HCT116 (cell line): Measurements from ENCODE around the gene PPM1A. TPM values are rescaled to one million over a fixed set of nuclear protein-coding genes. Genes with fewer than 3 reads are reported as not detected.

Experiments
- ATAC-seq: fragments of 200-7000 bp; cut with Tn5 transposase; 2 replicates; pipeline ENCODE4 v1.9.1; 2020; ENCODE audit warnings: mild to moderate bottlenecking, moderate library complexity
- BruUV-seq: library from RNA; stranded (reverse); fragments of 400-500 nt; replicated peaks from 2 replicates; lab custom pipeline; 2021; lab: Mats Ljungman, UMichigan
- CTCF ChIA-PET: fragments of 300-600 bp; sonication (Branson Sonifier 250); formaldehyde crosslinking; loops from one replicate; lab custom pipeline; 2021; ENCODE audit warnings: antibody characterized with exemption; lab: Charles Lee
- POLR2A ChIA-PET: fragments of 300-600, 350-600 bp; sonication (Branson Sonifier 250); formaldehyde crosslinking; loops from one replicate; lab custom pipeline; 2021; ENCODE audit warnings: antibody characterized with exemption; lab: Charles Lee
- RAD21 ChIA-PET, 2 experiments: fragments of 300-600 bp; sonication (Branson Sonifier 250); formaldehyde crosslinking; loops; one replicate each; lab custom pipeline; 2023; ENCODE audit warnings: low total read pairs in 2 of 2; ENCODE audit not compliant: uncharacterized antibody in 2 of 2, unreplicated experiment in 2 of 2, low non-redundant PET in 1 of 2; lab: Charles Lee
- DNase-seq: peaks from one replicate; pipeline ENCODE4 v3.0.0-alpha.2; 2010; ENCODE audit warnings: low read depth, low spot score
- H2AFZ ChIP-seq: fragments of 200-600 bp; shearing (Covaris generic), sonication (generic); 2 replicates; pipeline ENCODE4 v1.6.1; 2017; ENCODE audit warnings: low read depth, mixed run types, mixed read lengths, antibody characterized with exemption, low read length; ENCODE audit not compliant: poor library complexity, severe bottlenecking
- H3K27ac ChIP-seq: 2 replicates; pipeline ENCODE4 v1.5.1; 2012; ENCODE audit warnings: low read depth, low read length
- H3K27me3 ChIP-seq: fragments of 200-600 bp; sonication (generic); 2 replicates; pipeline ENCODE4 v1.6.1; 2016; ENCODE audit warnings: mixed run types, low read length, mixed read lengths; ENCODE audit not compliant: insufficient read depth
- H3K36me3 ChIP-seq, 2 experiments: fragments of 200-500 bp in 1 of 2; fragments of 200-600 bp in 1 of 2; sonication (Bioruptor generic) in 1 of 2; sonication (generic) in 1 of 2; 2 replicates each; pipeline versions ENCODE4 v1.5.1 to v1.6.1; 2014 to 2016; ENCODE audit warnings: low read length in 2 of 2, inconsistent platforms in 1 of 2, mixed read lengths in 1 of 2, mixed run types in 1 of 2; ENCODE audit not compliant: insufficient read depth in 2 of 2, control insufficient read depth in 1 of 2
- H3K4me1 ChIP-seq, 2 experiments: fragments of 200-600 bp in 1 of 2; sonication (generic) in 1 of 2; 2 replicates each; pipeline versions ENCODE4 v1.5.1 to v1.6.1; 2012 to 2017; ENCODE audit warnings: low read length in 2 of 2, inconsistent platforms in 1 of 2, mild to moderate bottlenecking in 1 of 2, mixed read lengths in 1 of 2, mixed run types in 1 of 2, moderate library complexity in 1 of 2; ENCODE audit not compliant: insufficient read depth in 2 of 2, control insufficient read depth in 1 of 2
- H3K4me2 ChIP-seq: fragments of 200-600 bp; sonication (generic); 2 replicates; pipeline ENCODE4 v1.6.1; 2017; ENCODE audit warnings: mixed run types, low read length, mixed read lengths
- H3K4me3 ChIP-seq, 2 experiments: fragments of 200-600 bp in 1 of 2; sonication (generic) in 1 of 2; replicated peaks in 1 of 2; 2 replicates each; pipeline ENCODE4 v1.5.1; 2011 to 2016; ENCODE audit warnings: low read length in 2 of 2, control low read depth in 1 of 2, low read depth in 1 of 2, mild to moderate bottlenecking in 1 of 2, mixed read lengths in 1 of 2, mixed run types in 1 of 2
- H3K79me2 ChIP-seq: fragments of 200-600 bp; sonication (generic); 2 replicates; pipeline ENCODE4 v1.6.1; 2017; ENCODE audit warnings: mild to moderate bottlenecking, mixed run types, low read length, moderate library complexity, mixed read lengths; ENCODE audit not compliant: insufficient read depth
- H3K9ac ChIP-seq: fragments of 200-600 bp; sonication (generic); 2 replicates; pipeline ENCODE4 v1.6.1; 2016; ENCODE audit warnings: low read length, mixed read lengths
- H3K9me2 ChIP-seq: fragments of 200-600 bp; sonication (generic), shearing (Covaris generic); 2 replicates; pipeline ENCODE4 v1.6.1; 2017; ENCODE audit warnings: mixed run types, mild to moderate bottlenecking, moderate library complexity; ENCODE audit not compliant: insufficient read depth
- H3K9me3 ChIP-seq, 2 experiments: fragments of 200-500 bp in 1 of 2; fragments of 200-600 bp in 1 of 2; sonication (Bioruptor generic) in 1 of 2; sonication (generic) in 1 of 2; 2 replicates each; pipeline ENCODE4 v1.6.1; 2014 to 2017; ENCODE audit warnings: low read length in 2 of 2, mixed read lengths in 2 of 2, inconsistent platforms in 1 of 2, low read depth in 1 of 2, mild to moderate bottlenecking in 1 of 2, mixed run types in 1 of 2, moderate library complexity in 1 of 2; ENCODE audit not compliant: control insufficient read depth in 1 of 2, insufficient read depth in 1 of 2
- H4K20me1 ChIP-seq: fragments of 200-600 bp; sonication (generic), shearing (Covaris generic); 2 replicates; pipeline ENCODE4 v1.6.1; 2017; ENCODE audit warnings: mixed run types, mild to moderate bottlenecking, moderate library complexity; ENCODE audit not compliant: insufficient read depth
- CBX3 ChIP-seq: IDR thresholded peaks from 2 replicates; pipeline ENCODE4 v1.6.1; 2012; ENCODE audit warnings: low read depth
- FOSL1 ChIP-seq: IDR thresholded peaks from 2 replicates; pipeline ENCODE4 v1.6.1; 2012; ENCODE audit warnings: low read depth
- POLR2AphosphoS5 ChIP-seq: IDR thresholded peaks from 2 replicates; pipeline ENCODE4 v1.6.1; 2011; ENCODE audit warnings: mild to moderate bottlenecking, low read depth, low read length, moderate library complexity
- SRF ChIP-seq: IDR thresholded peaks from 2 replicates; pipeline ENCODE4 v1.6.1; 2012; ENCODE audit warnings: low read depth
- TCF7L2 ChIP-seq: IDR thresholded peaks from 2 replicates; pipeline ENCODE4 v1.7.0; 2011; ENCODE audit warnings: borderline replicate concordance, inconsistent platforms; ENCODE audit not compliant: insufficient read depth, insufficient read length; ENCODE audit errors: extremely low read depth
- YY1 ChIP-seq: IDR thresholded peaks from 2 replicates; pipeline ENCODE4 v1.6.1; 2011; ENCODE audit warnings: low read length, low read depth, moderate library complexity, mild to moderate bottlenecking; ENCODE audit not compliant: insufficient replicate concordance; ENCODE audit errors: extremely low read depth
- ZBTB33 ChIP-seq: IDR thresholded peaks from 2 replicates; pipeline ENCODE4 v1.6.1; 2011; ENCODE audit warnings: mild to moderate bottlenecking, low read length, moderate library complexity; ENCODE audit not compliant: insufficient replicate concordance; ENCODE audit errors: extremely low read depth
- intact Hi-C: fragments of 100-400 bp; cut with micrococcal nuclease; formaldehyde crosslinking; loops from 2 replicates; pipeline ENCODE4 v1.10.0; 2022
- total RNA-seq: library from RNA; stranded (reverse); gene quantifications from one replicate; pipeline ENCODE4 v1.2.1, GENCODE V29; 2021; ENCODE audit not compliant: unreplicated experiment
- TF ChIP-seq, protein P1 (sequence below): IDR thresholded peaks from 2 replicates; pipeline ENCODE4 v1.6.1; 2012

The PPM1A gene
- total RNA-seq, 1 experiment from 2014 or later, result 32.8 TPM

DNA sequence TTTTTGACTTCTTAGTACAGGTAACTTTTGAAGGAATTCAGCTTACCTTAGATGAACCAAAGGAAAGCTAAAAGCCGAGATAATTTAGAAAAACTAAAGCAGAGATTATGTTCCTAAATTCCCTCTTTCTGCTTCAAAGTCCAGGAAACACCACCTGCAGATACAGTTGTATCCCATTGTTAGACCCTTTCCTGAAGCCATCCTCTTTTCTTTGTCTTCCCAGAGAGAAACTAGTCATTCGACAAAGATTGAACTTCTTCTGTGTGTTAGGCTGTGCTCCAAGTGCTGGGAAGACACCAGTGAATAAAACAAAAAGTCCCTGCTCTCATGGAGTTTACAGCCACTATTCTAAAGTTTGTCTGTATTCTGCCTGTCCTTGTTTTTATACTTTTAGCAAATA, 29.3 kb downstream of the PPM1A start:
- no peak overlapping the region for H3K9ac ChIP-seq
- no peaks in the 10 kb centered on the region for H4K20me1 ChIP-seq
- RAD21 ChIA-PET, result no interaction called here
- H3K4me1 ChIP-seq, result no peaks in the 10 kb centered on the region
- CTCF ChIA-PET, result no interaction called here
- H3K4me2 ChIP-seq, result no peak overlapping the region
- H3K4me3 ChIP-seq, result no peak overlapping the region
- no TSS peak for BruUV-seq
- no peak for TF ChIP-seq POLR2AphosphoS5
- no peak for TF ChIP-seq FOSL1
- no peak for TF ChIP-seq ZBTB33
- TF ChIP-seq, protein P1, sequence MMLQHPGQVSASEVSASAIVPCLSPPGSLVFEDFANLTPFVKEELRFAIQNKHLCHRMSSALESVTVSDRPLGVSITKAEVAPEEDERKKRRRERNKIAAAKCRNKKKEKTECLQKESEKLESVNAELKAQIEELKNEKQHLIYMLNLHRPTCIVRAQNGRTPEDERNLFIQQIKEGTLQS, result no peak
- TF ChIP-seq CBX3, result no peak
- no peak for TF ChIP-seq YY1
- TF ChIP-seq TCF7L2, result no peak
- TF ChIP-seq SRF, result no peak
- no peak overlapping the region for H2AFZ ChIP-seq
- H3K9me3 ChIP-seq, result no peaks in the 10 kb centered on the region
- no peaks in the 10 kb centered on the region for H3K27me3 ChIP-seq
- intact Hi-C loops, result no loop called here
- H3K36me3 ChIP-seq, result no peaks in the 10 kb centered on the region
- peaks cover 61% of the 10 kb centered on the region for H3K79me2 ChIP-seq
- DNase-seq (no peak), ATAC-seq (no peak)
- no peak overlapping the region for H3K27ac ChIP-seq
- H3K9me2 ChIP-seq, result no peaks in the 10 kb centered on the region
- POLR2A ChIA-PET, result no interaction called here
